Type B pancreatic cell (in vitro differentiated cells): ENCODE data around the gene CERS3. TPM values are rescaled to one million over a fixed set of nuclear protein-coding genes. Genes with fewer than 3 reads are reported as not detected.

Experiments
- DNase-seq: peaks from one replicate; pipeline ENCODE4 v3.0.0; 2021; ENCODE audit warnings: mixed read lengths; ENCODE audit not compliant: unreplicated experiment; ENCODE audit errors: extremely low spot score
- H3K27ac Mint-ChIP-seq: 2 replicates; pipeline ENCODE4 v1.8.0; 2021; ENCODE audit warnings: mild to moderate bottlenecking, mixed read lengths
- H3K27me3 Mint-ChIP-seq: 2 replicates; pipeline ENCODE4 v1.8.0; 2021; ENCODE audit warnings: mixed read lengths
- H3K36me3 Mint-ChIP-seq: 2 replicates; pipeline ENCODE4 v1.8.0; 2021; ENCODE audit warnings: mixed read lengths
- H3K4me1 Mint-ChIP-seq: one replicate; pipeline ENCODE4 v1.8.0; 2021; ENCODE audit warnings: mixed read lengths; ENCODE audit not compliant: unreplicated experiment
- H3K4me3 Mint-ChIP-seq: 2 replicates; pipeline ENCODE4 v1.8.0; 2021; ENCODE audit warnings: mild to moderate bottlenecking, mixed read lengths
- H3K9me3 Mint-ChIP-seq: 2 replicates; pipeline ENCODE4 v1.8.0; 2021; ENCODE audit warnings: mixed read lengths
- total RNA-seq: library from RNA; stranded (reverse); gene quantifications from 2 replicates; pipeline ENCODE4 v1.2.1, GENCODE V29; 2021; ENCODE audit warnings: low replicate concordance
- TF ChIP-seq, protein P1 (sequence below): fragments of 200-600 bp; sonication (generic); conservative IDR thresholded peaks from 2 replicates; pipeline ENCODE4 v1.5.0; 2021; ENCODE audit warnings: antibody characterized with exemption, mild to moderate bottlenecking

CERS3 gene
- total RNA-seq, 1 donor from 2014 or later: 4.6 TPM

DNA sequence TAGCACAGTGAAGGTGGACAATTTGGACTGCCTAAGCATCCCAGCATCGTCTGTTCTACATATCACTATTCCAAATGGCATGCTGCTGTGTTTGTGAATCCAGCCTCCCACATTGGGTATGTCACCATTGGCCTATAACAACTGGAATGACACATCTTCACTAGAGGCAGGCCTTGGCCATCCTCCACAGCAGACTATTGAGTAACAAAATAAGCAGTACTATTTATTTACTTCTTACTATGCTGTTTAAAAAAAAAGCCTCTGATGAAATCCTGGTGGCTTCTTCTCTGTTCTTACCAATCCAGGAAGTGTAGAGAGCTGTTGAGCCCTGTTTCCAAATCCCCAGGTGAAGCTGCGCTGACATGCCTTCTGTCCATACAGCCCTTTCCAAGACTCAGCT is 30.6 kb upstream of the CERS3 start:
- TF ChIP-seq, protein P1, sequence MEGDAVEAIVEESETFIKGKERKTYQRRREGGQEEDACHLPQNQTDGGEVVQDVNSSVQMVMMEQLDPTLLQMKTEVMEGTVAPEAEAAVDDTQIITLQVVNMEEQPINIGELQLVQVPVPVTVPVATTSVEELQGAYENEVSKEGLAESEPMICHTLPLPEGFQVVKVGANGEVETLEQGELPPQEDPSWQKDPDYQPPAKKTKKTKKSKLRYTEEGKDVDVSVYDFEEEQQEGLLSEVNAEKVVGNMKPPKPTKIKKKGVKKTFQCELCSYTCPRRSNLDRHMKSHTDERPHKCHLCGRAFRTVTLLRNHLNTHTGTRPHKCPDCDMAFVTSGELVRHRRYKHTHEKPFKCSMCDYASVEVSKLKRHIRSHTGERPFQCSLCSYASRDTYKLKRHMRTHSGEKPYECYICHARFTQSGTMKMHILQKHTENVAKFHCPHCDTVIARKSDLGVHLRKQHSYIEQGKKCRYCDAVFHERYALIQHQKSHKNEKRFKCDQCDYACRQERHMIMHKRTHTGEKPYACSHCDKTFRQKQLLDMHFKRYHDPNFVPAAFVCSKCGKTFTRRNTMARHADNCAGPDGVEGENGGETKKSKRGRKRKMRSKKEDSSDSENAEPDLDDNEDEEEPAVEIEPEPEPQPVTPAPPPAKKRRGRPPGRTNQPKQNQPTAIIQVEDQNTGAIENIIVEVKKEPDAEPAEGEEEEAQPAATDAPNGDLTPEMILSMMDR: no peak
- Mint-ChIP-seq H3K4me1 (no peaks in the 10 kb centered on the region), H3K27me3 (no peaks in the 10 kb centered on the region), H3K9me3 (no peaks in the 10 kb centered on the region), H3K36me3 (peaks cover 7% of the 10 kb centered on the region), H3K4me3 (no peak overlapping the region), H3K27ac (no peak overlapping the region)
- no peak for DNase-seq

- Mint-ChIP-seq H3K27ac (no peak overlapping the region), H3K36me3 (peaks cover 9% of the 10 kb centered on the region), H3K9me3 (no peaks in the 10 kb centered on the region)
Measured at GRCh38 chr15:100558771-100559254, 30.1 kb upstream of the CERS3 start.

GRCh38 chr15:100553468-100553867 is 24.7 kb upstream of the CERS3 start:
- Mint-ChIP-seq H3K4me3 (no peak overlapping the region), H3K4me1 (no peaks in the 10 kb centered on the region), H3K9me3 (peaks cover 5% of the 10 kb centered on the region), H3K27ac (no peak overlapping the region), H3K27me3 (no peaks in the 10 kb centered on the region), H3K36me3 (peaks cover 13% of the 10 kb centered on the region)
- no peak for DNase-seq
- TF ChIP-seq, protein P1: no peak

More at GRCh38 chr15:100558771-100559254, 30.1 kb upstream of the CERS3 start:
- no peak overlapping the region for H3K4me3 Mint-ChIP-seq
- TF ChIP-seq, protein P1: no peak
- no peak for DNase-seq
- no peaks in the 10 kb centered on the region for H3K27me3 Mint-ChIP-seq
- H3K4me1 Mint-ChIP-seq: no peaks in the 10 kb centered on the region

DNA sequence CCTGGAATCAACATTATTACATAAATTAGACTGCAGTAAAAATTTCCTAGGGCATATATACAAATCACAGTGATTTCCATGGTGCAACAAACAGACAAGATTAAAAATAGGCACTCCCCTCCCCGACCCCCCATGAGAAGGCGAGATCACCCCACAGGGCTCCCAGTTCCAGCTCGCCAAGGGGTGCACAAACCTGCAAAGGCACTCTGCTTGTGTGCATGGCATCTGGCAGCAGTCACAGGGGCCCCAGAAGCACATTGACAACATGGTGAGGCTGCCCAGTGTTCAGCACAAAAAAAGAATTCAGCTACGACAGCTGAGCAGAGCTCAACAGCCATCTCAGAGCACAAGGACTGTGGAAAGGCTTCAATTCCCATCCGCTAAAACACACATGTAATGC is 19.2 kb upstream of the CERS3 start:
- Mint-ChIP-seq H3K27ac (no peak overlapping the region), H3K4me1 (no peaks in the 10 kb centered on the region), H3K36me3 (peaks cover 4% of the 10 kb centered on the region), H3K9me3 (peaks cover 4% of the 10 kb centered on the region), H3K4me3 (no peak overlapping the region), H3K27me3 (no peaks in the 10 kb centered on the region)
- DNase-seq: no peak
- TF ChIP-seq, protein P1: no peak

DNA sequence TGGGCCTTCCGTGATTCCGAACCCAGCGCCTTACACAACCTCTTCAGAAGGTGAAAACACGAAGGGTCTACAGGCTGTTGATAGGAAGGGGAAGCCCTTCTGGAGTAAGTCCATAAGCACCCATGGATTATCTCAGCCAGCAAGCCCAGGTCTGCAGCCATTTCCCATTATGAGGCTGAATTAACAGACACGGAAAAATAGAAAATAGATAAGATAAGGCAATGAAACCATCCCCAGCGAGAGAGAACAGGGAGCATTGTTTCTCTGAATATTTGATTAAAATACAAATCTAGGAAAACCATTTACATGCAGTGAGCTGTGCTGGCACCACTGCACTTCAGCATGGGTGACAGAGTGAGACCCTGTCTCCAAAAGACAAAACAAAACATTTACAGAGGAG is 16.2 kb upstream of the CERS3 start:
- TF ChIP-seq, protein P1: no peak
- Mint-ChIP-seq H3K36me3 (no peaks in the 10 kb centered on the region), H3K27me3 (no peaks in the 10 kb centered on the region), H3K4me1 (no peaks in the 10 kb centered on the region), H3K4me3 (no peak overlapping the region), H3K9me3 (no peaks in the 10 kb centered on the region), H3K27ac (no peak overlapping the region)
- no peak for DNase-seq

DNA sequence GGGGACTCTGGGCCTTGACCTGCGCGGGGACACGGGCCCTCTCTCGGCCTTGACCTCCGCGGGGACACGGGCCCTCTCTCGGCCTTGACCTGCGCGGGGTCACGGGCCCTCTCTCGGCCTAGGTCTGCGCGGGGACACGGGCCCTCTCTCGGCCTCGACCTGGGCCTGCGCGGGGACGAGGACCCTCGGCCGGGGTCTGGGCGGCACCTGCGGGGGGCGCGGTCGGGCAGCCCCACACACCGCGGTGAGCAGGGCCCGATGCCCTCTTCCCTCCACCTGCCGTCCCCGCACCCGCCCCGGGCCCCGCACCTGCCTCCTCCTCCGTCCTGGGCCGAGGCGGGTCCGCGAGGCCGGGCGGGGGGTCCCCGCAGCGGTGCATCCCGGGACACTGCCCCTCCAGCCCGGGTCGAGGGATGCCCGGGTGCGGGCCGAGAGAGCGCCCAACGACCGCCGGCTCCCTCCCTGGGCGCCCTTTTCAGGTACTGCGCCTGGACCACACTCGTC is 15.6 kb upstream of the CERS3 start:
- no peaks in the 10 kb centered on the region for H3K9me3 Mint-ChIP-seq
- no peaks in the 10 kb centered on the region for H3K27me3 Mint-ChIP-seq
- no peak for DNase-seq
- H3K36me3 Mint-ChIP-seq: no peaks in the 10 kb centered on the region
- no peak overlapping the region for H3K4me3 Mint-ChIP-seq
- no peaks in the 10 kb centered on the region for H3K4me1 Mint-ChIP-seq
- H3K27ac Mint-ChIP-seq: no peak overlapping the region
- TF ChIP-seq, protein P1: no peak
